Glutamatergic neuron (in vitro differentiated cells): ENCODE results near the gene NIP7. TPM values are rescaled to one million over a fixed set of nuclear protein-coding genes. Genes with fewer than 3 reads are reported as not detected.

Source experiments
- DNase-seq: peaks from one replicate; pipeline ENCODE4 v3.0.0; 2022
- H3K27ac Mint-ChIP-seq: one replicate; pipeline ENCODE4 v1.8.0; 2020; ENCODE audit warnings: mild to moderate bottlenecking, mixed read lengths, inconsistent platforms; ENCODE audit not compliant: unreplicated experiment
- H3K27me3 Mint-ChIP-seq: one replicate; pipeline ENCODE4 v1.8.0; 2020; ENCODE audit warnings: mild to moderate bottlenecking, moderate library complexity, mixed read lengths, inconsistent platforms; ENCODE audit not compliant: unreplicated experiment
- H3K36me3 Mint-ChIP-seq: one replicate; pipeline ENCODE4 v1.8.0; 2020; ENCODE audit warnings: mild to moderate bottlenecking, mixed read lengths, inconsistent platforms; ENCODE audit not compliant: unreplicated experiment
- H3K4me1 Mint-ChIP-seq: one replicate; pipeline ENCODE4 v1.8.0; 2020; ENCODE audit warnings: mild to moderate bottlenecking, low read depth, mixed read lengths, inconsistent platforms; ENCODE audit not compliant: unreplicated experiment
- H3K4me3 Mint-ChIP-seq: one replicate; pipeline ENCODE4 v1.8.0; 2020; ENCODE audit warnings: mild to moderate bottlenecking, mixed read lengths, inconsistent platforms; ENCODE audit not compliant: unreplicated experiment
- H3K9me3 Mint-ChIP-seq: one replicate; pipeline ENCODE4 v1.8.0; 2020; ENCODE audit warnings: mild to moderate bottlenecking, moderate library complexity, mixed read lengths, inconsistent platforms; ENCODE audit not compliant: unreplicated experiment
- total RNA-seq: library from RNA; stranded (reverse); fragmentation: NEBNext Ultra II Directional; extraction: Animal tissue kit (Norgen Biotek cat#: 25700); gene quantifications from one replicate; pipeline ENCODE4 v1.2.1, GENCODE V29; 2021; ENCODE audit not compliant: unreplicated experiment
- TF ChIP-seq, protein P1 (sequence below): fragments of 200-600 bp; sonication (generic); IDR thresholded peaks from one replicate; pipeline ENCODE4 v1.5.0; 2021; ENCODE audit not compliant: partially characterized antibody, unreplicated experiment

NIP7 gene
- total RNA-seq, 1 donor from 2014 or later, result 19.6 TPM

DNA sequence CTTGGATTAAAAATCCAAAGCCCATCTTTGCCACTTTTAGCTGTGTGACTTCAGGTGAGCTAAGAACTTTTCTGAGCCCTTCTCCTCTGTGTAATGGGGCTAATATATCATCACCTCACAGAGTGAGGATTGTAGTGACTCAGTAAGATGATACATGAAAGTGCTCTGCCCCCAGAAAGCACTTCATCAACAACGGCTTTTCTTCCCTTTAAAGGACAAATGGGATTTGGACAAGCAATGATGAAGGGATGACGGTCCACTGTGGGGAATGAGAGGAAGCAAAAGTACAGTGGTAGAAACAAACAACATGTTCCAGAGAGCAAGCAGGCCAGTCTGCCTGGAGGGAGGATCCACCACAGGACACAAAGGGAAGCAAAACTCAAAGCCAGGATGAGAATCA lies 26.3 kb downstream of the NIP7 start:
- Mint-ChIP-seq H3K36me3 (no peaks in the 10 kb centered on the region), H3K27ac (no peak overlapping the region), H3K27me3 (peaks cover 3% of the 10 kb centered on the region)

DNA sequence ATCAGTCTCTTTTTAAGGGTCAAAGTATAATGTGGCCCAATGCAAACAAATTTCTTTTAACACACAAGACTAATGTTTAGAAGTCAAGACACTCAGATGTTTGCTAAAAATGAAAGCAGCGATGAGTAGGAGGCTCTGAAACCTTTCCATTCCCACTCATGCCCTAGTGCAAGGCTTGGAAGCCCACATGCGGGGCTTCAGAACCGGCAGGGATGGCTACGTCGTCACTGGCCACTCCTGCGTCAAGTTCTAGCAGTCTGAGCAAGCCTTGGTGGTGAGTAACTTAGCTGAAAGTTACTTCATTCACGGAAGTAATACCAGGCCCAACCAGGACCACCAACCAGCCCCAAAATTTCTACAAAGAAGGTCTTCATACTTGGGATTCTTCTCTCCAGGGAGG lies 26.9 kb downstream of the NIP7 start:
- Mint-ChIP-seq H3K27ac (no peak overlapping the region), H3K36me3 (no peaks in the 10 kb centered on the region), H3K9me3 (no peaks in the 10 kb centered on the region), H3K27me3 (peaks cover 3% of the 10 kb centered on the region), H3K4me1 (no peaks in the 10 kb centered on the region), H3K4me3 (no peak overlapping the region)
- DNase-seq, result no peak
- TF ChIP-seq, protein P1, sequence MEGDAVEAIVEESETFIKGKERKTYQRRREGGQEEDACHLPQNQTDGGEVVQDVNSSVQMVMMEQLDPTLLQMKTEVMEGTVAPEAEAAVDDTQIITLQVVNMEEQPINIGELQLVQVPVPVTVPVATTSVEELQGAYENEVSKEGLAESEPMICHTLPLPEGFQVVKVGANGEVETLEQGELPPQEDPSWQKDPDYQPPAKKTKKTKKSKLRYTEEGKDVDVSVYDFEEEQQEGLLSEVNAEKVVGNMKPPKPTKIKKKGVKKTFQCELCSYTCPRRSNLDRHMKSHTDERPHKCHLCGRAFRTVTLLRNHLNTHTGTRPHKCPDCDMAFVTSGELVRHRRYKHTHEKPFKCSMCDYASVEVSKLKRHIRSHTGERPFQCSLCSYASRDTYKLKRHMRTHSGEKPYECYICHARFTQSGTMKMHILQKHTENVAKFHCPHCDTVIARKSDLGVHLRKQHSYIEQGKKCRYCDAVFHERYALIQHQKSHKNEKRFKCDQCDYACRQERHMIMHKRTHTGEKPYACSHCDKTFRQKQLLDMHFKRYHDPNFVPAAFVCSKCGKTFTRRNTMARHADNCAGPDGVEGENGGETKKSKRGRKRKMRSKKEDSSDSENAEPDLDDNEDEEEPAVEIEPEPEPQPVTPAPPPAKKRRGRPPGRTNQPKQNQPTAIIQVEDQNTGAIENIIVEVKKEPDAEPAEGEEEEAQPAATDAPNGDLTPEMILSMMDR, result no peak

More for the DNA sequence above, 26.3 kb downstream of the NIP7 start:
- TF ChIP-seq, protein P1, result no peak
- Mint-ChIP-seq H3K4me1 (no peaks in the 10 kb centered on the region), H3K4me3 (no peak overlapping the region), H3K9me3 (no peaks in the 10 kb centered on the region)
- DNase-seq, result no peak

DNA sequence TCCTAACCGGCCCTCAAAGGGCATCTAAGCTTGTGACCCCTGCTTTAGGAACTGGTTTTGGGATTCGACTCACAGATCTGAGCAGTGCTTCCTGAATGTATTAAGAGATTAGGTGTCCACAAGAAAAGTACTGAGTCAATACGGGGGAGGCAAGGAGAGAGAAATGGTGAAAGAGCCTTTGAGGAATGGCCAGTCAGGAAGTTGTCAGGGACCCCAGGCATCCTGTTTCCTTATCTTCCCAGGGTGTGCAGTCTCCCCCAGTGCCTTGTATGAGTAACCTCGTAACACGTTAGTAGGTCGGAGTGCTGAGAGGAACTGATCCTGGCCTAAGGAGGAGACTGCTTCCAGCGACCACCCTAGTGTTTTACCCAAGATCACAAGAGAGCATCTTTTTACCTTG lies 28.4 kb downstream of the NIP7 start:
- Mint-ChIP-seq H3K27ac (no peak overlapping the region), H3K36me3 (no peaks in the 10 kb centered on the region), H3K4me1 (no peaks in the 10 kb centered on the region), H3K27me3 (no peaks in the 10 kb centered on the region), H3K4me3 (no peak overlapping the region), H3K9me3 (no peaks in the 10 kb centered on the region)
- TF ChIP-seq, protein P1, result no peak
- DNase-seq, result no peak

DNA sequence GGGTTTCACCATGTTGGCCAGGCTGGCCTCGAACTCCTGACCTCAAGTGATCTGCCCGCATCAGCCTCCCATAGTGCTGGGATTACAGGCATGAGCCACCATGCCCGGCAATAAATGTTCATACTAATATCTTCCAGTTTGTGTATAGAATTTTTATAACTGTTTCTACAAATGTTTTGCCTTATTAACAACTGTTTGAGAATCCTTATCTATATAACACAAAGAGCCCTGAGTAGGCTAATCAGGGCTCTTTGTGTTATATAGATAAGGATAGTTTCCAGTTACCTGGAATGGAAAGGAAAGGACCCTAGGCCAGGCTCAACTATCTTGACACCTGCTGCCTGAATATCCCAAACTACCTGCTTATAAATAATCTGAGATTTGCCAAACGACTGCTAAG lies 29.3 kb downstream of the NIP7 start:
- Mint-ChIP-seq H3K4me3 (no peak overlapping the region), H3K27me3 (no peaks in the 10 kb centered on the region), H3K4me1 (no peaks in the 10 kb centered on the region), H3K36me3 (no peaks in the 10 kb centered on the region), H3K27ac (no peak overlapping the region), H3K9me3 (no peaks in the 10 kb centered on the region)
- no peak for DNase-seq
- TF ChIP-seq, protein P1, result no peak

DNA sequence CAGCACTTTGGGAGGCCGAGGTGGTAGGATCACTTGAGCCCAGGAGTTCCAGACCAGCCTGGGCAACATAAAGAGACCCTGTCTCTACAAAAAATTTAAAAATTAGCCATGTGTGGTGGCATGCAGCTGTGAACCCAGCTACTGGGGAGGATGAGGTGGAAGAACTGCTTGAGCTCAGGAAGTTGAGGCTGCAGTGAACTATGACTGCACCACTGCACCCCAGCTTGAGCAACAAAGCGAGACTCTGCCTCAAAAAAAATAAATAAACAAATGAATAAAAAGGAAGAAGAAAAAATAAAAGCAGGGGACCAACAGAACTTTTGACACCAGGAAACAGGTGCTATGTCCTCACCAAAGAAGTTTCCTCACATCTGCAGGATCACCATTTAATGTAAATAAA lies 32.0 kb downstream of the NIP7 start:
- DNase-seq, result no peak
- TF ChIP-seq, protein P1, result no peak
- H3K36me3 Mint-ChIP-seq, result no peaks in the 10 kb centered on the region
- H3K27ac Mint-ChIP-seq, result no peak overlapping the region
- H3K4me3 Mint-ChIP-seq, result no peak overlapping the region
- H3K9me3 Mint-ChIP-seq, result no peaks in the 10 kb centered on the region
- no peaks in the 10 kb centered on the region for H3K27me3 Mint-ChIP-seq
- H3K4me1 Mint-ChIP-seq, result no peaks in the 10 kb centered on the region
